Inferior parietal cortex (tissue), 1 donor: ENCODE results near the gene KCNQ1.

Experiments used
- DNase-seq: peaks from one replicate; pipeline ENCODE4 v3.0.0-alpha.2; 2016; ENCODE audit errors: extremely low spot score

The KCNQ1 gene

GRCh38 chr11:2425506-2425905, 19.3 kb upstream of the KCNQ1 start:
- DNase-seq, result no peak

DNA sequence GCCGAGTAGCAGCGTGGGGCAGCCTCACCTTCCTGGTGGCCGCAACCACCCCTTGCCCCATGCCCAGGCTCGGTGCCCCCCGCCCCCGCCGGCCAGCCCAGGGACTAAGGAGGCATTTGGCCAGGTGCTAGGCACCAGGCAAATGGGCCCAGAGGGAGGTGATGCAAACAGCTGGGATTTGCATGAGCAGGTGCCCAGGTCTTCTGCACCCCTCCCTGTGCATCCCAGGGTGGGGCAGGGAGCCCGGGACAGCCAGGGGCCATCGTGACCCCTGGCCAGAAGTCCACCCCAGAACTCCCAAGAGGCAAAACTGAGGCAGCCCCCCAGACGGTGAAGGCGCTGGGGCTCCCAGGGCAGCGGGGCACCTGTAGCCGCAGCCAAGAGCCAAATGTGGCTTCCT, 18.6 kb upstream of the KCNQ1 start:
- no peak for DNase-seq

GRCh38 chr11:2426826-2427521, 17.8 kb upstream of the KCNQ1 start:
- no peak for DNase-seq

GRCh38 chr11:2427721-2428321, 17.0 kb upstream of the KCNQ1 start:
- DNase-seq, result no peak

DNA sequence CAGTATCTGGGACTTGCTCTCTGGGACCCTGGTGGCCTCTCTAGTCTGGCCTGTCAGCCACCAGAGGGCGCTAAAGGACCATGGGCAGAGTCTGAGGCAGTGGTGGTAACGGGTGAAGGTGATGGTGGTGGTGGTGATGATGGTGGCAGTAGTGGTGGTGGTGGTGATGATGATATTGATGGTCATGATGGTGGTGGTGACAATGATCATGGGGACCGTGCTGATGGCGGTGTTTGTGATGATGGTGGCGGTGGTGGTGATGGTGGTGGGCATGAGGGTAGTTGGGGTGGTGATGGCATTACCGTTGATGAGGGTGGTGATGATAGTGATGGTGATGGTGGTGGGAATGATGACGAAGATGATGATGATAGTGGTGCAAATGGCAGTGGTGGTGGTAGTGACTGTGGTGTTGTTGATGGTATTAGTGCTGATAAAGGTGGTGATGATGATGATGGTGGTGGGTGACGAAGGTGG, 16.4 kb upstream of the KCNQ1 start:
- DNase-seq, result peak; percentile 63

DNA sequence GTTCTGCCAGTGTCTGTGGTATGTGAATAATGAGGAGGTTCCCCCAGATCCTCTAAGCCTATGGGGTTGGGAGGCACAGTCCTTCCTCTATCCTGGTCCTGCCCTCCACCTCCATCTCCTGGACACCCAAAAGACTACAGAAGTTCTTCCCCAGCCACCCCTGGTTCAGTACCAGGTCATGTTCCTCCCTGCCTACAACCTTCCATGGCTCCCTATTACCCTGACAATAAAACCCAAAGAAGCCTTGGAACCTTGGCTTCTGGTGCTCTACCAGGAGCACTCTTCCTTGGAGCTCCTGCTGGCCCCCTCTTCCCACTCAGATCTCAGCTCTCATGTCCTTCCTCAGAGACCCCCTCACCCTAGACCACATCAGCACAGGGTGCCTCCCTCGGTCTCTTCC, 13.4 kb upstream of the KCNQ1 start:
- DNase-seq, result no peak

DNA sequence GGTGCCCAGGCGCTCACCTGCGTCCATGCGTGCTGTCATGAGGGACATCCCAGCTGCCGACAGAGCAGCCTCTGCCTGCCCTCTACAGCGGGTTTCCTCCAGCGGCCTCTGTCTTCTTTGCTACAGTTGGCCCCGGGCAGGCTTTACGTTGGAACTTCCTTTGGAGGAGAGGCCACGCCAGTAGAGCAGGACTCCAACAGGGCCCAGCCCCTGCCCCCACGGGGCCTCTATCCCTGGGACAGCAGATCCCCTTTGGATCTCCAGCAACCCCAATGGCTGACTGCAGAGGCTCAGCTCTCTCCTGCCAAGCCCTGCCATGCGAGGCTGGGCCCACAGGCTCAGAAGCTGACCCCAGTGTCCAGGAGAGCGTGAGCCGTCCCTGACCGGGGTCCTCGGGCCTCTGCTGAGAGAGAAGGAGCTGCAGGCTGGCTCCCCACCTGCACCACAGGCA, 12.6 kb upstream of the KCNQ1 start:
- DNase-seq, result no peak

DNA sequence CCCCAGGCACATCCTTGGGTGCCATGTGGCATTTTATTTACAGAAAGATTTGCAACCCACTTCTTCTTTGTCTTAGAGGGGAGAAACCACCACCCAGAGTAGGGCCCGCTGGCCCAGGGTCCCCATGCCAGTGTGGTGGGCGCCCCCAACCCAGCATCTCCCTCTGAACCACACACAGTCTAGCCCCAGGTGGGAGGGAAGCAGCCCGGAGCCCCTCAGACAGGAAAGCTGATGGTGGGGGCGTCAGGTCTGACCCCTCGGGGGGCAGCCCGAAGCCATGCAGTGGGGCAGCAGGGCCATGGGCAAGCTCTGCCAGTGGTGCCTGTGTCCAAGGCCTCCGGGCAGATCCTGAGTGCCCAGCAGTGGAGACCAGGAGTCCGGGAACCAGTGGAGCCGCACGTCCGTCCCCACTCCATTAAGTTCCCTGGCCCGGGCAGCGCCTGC, 12.2 kb upstream of the KCNQ1 start:
- DNase-seq, result no peak

GRCh38 chr11:2433106-2433925, 11.5 kb upstream of the KCNQ1 start:
- DNase-seq, result no peak

DNA sequence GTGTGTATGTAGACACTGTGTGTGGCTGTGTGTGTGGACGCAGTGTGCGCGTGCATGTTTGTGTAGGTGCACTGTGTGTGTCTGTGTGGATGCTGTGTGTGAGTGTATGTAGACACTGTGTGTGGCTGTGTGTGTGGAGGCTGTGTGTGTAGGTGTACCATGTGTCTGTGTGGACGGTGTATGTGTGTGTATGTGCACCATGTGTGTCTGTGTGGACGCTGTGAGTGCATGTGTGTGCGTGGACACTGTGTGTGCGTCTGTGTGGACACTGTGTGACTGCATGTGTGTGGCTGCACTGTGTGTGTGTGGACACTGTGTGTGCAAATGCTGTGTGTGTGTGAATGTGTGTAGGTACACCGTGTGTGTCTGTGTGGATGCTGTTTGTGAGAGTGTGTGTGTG, 10.8 kb upstream of the KCNQ1 start:
- DNase-seq, result no peak

DNA sequence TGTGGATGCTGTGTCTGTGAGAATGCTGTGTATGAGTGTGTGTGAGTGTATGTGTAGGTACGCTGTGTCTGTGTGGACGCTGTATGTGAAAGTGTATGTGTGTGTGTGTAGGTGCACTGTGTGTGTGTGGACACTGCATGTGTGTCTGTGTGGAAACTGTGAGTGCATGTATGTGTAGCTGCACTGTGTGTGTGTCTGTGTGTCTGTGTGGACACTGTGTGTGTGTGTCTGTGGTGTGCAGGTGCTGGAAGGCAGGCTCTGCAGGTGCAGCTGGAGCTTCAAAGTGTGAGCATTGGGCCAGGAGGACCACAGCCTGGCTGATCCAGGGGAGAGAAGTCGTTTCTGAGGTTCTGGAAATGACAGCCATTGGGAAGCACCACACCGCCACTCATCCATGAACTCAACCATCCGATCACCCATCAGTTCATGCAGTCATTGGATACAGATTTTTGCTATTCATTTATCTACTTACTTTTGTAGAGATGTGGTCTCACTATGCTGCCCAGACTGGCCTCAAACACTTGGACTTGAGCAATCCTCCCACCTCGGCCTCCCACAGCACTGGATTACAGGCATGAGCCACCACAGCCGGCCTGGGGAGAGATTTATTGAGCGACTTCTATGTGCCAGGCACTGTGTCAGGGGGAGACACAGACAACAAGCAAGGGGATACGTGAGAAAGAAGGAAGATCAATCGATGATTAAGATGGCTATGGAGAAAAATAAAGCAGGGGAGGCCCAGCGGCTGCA, 10.1 kb upstream of the KCNQ1 start:
- no peak for DNase-seq

DNA sequence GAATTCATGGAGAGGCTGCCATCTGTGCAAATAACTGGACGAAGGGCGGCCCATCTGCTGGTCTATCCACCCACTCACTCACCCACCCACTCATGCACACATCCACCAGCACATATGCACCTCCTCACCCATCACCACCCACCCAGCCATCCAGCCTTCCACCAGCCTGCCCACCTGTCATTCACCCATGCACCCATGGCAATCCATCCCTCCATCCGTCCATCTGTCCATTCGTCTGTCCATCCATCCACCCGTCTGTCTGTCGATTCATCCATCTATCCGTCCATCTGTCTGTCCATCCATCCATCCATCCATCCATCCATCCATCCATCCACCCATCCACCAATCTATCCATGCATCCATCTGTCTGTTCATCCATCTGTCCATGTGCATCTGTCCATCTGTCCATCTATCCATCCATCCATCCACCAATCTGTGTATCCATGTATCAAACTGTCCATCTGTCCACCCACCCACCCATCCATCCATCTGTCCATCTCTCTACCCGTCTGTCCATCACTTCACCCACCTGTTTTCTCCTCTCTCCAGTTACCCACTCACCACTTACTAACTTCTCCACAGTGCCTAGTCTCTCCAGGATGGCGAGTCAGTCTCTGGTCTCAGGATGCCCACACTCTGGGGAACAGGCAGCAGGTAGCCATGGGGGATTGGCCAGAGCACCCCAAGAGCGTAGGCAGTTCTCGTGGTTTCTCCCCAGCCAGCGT, 9.4 kb upstream of the KCNQ1 start:
- DNase-seq, result no peak

- no peak for DNase-seq
Measured at GRCh38 chr11:2436013-2436520, 8.7 kb upstream of the KCNQ1 start.

GRCh38 chr11:2436521-2437031, 8.2 kb upstream of the KCNQ1 start:
- no peak for DNase-seq

DNA sequence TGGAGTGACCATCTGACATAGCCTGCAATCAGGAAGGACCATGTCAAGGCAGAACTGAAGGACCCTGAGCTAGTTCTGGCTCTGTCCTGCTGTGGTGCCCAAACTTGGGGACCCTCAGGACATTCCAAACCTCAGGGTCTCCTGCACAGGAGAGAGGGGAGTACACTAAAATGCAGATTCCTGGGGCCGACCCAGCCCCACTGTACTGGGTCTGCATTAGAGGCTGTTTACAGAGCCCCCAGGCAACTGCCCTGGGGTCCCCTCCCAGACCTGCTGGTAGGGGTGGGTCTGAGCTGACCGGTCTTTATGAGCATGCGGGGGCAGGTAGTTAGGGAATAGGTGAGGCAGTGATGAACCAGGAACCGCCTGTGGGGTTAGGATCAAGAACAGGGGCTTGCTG, 7.3 kb upstream of the KCNQ1 start:
- no peak for DNase-seq

DNA sequence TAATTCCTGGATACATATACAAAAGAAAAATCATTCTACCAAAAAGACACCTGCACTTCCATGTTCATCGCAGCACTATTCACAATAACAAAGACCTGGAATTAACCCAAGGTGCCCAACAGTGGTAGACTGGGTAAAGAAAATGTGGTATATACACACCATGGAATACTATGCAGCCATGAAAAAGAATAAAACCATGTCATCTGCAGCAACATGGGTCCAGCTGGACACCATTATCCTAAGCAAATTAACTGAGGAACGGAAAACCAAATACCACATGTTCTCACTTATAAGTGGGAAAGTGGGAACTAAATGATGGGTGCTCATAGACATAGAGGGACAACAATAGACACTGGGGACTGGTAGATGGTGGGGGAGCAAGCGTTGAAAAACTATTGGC, 5.0 kb upstream of the KCNQ1 start:
- no peak for DNase-seq

DNA sequence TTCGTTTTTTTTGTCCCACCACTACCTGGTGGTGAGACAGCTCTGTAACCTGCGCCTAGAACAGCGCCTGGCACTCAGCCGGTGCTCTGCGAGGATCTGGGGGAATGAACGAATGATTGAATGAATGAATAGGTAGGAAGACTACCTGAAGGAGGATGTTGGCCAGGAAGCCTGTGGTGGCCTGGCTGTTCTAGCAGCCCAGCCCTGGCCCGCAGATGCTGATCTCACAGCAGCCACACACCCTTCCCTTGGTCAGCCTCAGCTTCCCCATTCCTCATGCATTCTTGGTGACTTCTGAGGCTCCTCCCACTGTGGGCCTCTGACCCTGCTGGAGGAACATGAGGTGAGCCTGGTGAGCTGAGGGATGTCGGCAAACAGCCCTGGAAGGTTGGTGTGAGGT, 4.2 kb upstream of the KCNQ1 start:
- DNase-seq, result no peak

DNA sequence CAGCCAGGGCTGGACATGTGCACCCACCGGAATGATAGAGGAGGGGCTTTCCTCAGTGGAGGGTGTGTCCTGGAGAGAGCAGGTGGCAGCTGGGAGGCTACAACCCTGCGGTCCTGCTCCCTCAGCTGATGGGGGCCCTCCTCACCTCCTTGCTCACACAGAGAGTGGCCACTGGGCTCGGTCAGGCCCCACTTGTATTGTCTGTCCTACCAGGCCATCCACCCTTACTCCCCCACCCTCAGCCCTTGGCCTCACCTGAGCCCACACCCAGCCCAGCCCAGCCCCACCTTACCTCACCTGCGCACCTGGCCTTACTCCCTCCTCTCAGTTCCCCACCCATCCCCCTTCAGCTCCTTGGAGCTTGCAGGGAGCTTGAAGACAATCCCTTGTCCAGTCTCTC, 3.6 kb upstream of the KCNQ1 start:
- DNase-seq, result no peak

GRCh38 chr11:2442589-2442988, 2.2 kb upstream of the KCNQ1 start:
- no peak for DNase-seq

DNA sequence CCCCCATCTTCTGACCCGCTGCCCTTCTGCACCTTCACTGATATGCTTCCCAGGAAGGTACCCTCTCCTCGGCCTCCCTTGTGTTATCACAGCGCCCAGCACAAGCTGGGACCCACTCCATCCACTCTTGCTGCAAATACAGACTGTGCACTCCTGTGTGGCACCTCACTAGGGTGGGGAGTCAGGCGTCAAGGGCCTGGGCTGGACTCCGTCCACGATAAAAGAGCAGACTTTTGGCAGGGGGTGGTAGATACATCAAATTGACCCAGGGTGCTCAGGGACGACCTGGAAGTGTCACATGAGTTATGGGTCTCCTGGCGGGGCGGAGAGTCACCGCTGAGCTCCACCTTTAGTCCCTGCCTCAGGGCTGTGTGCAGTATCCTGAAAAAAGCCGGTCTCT, 1.4 kb upstream of the KCNQ1 start:
- no peak for DNase-seq
